GM12891 (cell line): ENCODE results near the gene ZNF385B.
"Not testable (repeated sequence)": the region's sequence is repeated elsewhere in the genome, so short reads cannot be mapped to it uniquely, and the experiment has no call there.

Experiments
- PAX5 ChIP-seq: IDR thresholded peaks from 2 replicates; pipeline ENCODE4 v1.6.1; 2011; ENCODE audit warnings: low read length, moderate library complexity, mild to moderate bottlenecking; ENCODE audit not compliant: insufficient read depth, severe bottlenecking
- POLR2A ChIP-seq: IDR thresholded peaks from 2 replicates; pipeline ENCODE4 v1.6.1; 2011; ENCODE audit warnings: low read depth, low read length, control low read depth
- POLR2AphosphoS5 ChIP-seq: IDR thresholded peaks from 2 replicates; pipeline ENCODE4 v1.6.1; 2011; ENCODE audit warnings: low read depth, low read length, control low read depth
- SPI1 ChIP-seq: IDR thresholded peaks from 2 replicates; pipeline ENCODE4 v1.6.1; 2011; ENCODE audit warnings: low read depth, low read length, control low read depth
- TAF1 ChIP-seq: IDR thresholded peaks from 2 replicates; pipeline ENCODE4 v1.6.1; 2011; ENCODE audit warnings: low read depth, low read length, control low read depth

DNA sequence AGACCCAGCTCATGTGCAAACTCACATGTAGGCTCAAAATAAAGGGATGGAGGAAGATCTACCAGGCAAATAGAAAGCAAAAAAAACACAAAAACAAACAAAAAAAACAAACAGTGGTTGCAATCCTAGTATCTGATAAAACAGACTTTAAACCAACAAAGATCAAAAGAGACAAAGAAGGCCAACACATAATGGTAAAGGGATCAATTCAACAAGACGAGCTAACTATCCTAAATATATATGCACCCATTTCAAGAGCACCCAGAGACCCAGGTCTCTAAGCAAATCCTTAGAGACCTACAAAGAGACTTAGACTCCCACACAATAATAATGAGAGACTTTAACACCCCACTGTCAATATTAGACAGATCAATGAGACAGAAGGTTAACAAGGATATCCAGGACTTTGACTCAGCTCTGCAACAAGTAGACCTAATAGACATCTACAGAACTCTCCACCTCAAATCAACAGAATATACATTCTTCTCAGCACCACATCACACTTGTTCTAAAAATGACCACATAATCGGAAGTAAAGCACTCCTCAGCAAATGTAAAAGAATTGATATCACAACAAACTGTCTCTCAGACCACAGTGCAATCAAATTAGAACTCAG lies 229.5 kb downstream of the ZNF385B start:
- TF ChIP-seq POLR2A, PAX5, POLR2AphosphoS5, TAF1, SPI1: not testable (repeated sequence)
